Skeletal muscle satellite cell (primary cell): ENCODE results near the gene SH3D19.
A peak's percentile ranks its signal among the peaks of the same experiment; 100 is the strongest.

Source experiments
- H3K27me3 ChIP-seq: 2 replicates; pipeline ENCODE4 v1.7.0; 2013; ENCODE audit warnings: low read length; ENCODE audit not compliant: control insufficient read depth, insufficient read depth
- H3K36me3 ChIP-seq: 2 replicates; pipeline ENCODE4 v1.7.0; 2013; ENCODE audit warnings: mild to moderate bottlenecking, control low read depth, low read length; ENCODE audit not compliant: insufficient read depth
- H3K4me1 ChIP-seq: 2 replicates; pipeline ENCODE4 v1.7.0; 2013; ENCODE audit warnings: low read length; ENCODE audit not compliant: control insufficient read depth, insufficient read depth
- H3K4me2 ChIP-seq: 2 replicates; pipeline ENCODE4 v1.7.0; 2013; ENCODE audit warnings: mild to moderate bottlenecking, low read length
- H3K4me3 ChIP-seq: 2 replicates; pipeline ENCODE4 v1.7.0; 2013; ENCODE audit warnings: low read length
- H3K9ac ChIP-seq: 2 replicates; pipeline ENCODE4 v1.7.0; 2013; ENCODE audit warnings: mild to moderate bottlenecking, low read depth, low read length, moderate library complexity
- H3K9me3 ChIP-seq: replicated peaks from 2 replicates; pipeline ENCODE4 v1.7.0; 2013; ENCODE audit warnings: mild to moderate bottlenecking, control low read depth, low read length

Gene SH3D19

GRCh38 chr4:151204925-151205524 lies 120.4 kb downstream of the SH3D19 start:
- no peaks in the 10 kb centered on the region for H3K9me3 ChIP-seq
- H3K4me2 ChIP-seq = no peak overlapping the region
- H3K9ac ChIP-seq = no peak overlapping the region
- H3K36me3 ChIP-seq = peaks cover 12% of the 10 kb centered on the region
- no peak overlapping the region for H3K4me3 ChIP-seq
- no peaks in the 10 kb centered on the region for H3K27me3 ChIP-seq
- H3K4me1 ChIP-seq = peaks cover 9% of the 10 kb centered on the region

DNA sequence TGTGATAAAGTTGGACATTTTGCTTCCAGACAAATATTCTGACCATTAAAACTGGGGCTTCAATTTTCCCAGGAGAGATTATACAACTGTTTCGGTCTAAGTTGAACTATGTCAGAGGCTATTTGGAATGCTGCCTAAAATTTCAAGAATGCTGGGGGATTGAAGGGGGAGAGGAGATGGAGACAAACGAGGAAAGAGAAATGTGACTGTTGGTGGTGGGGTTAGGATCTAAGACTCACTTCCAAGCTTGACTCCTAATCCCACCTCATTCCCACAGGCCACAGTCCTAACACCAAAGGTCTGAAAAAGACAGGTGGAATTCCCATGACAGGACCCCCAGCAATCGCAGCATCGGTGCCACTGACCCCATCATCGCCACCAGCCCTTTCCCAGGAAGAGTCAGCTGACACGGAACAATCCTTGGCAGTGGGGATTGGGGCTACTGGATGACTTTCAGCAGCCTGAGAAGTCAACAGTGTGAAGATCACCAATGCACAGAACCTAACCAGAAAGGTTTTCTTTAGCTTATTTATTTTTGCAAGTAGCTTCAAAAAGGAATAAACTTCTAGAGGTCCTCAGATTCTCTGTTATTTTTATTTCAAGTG lies 122.5 kb downstream of the SH3D19 start:
- H3K9me3 ChIP-seq = no peaks in the 10 kb centered on the region
- peak overlapping the region; percentile 46 for H3K4me2 ChIP-seq
- peaks cover 15% of the 10 kb centered on the region for H3K4me1 ChIP-seq
- no peak overlapping the region for H3K9ac ChIP-seq
- peaks cover 12% of the 10 kb centered on the region for H3K36me3 ChIP-seq
- H3K27me3 ChIP-seq = no peaks in the 10 kb centered on the region
- no peak overlapping the region for H3K4me3 ChIP-seq

DNA sequence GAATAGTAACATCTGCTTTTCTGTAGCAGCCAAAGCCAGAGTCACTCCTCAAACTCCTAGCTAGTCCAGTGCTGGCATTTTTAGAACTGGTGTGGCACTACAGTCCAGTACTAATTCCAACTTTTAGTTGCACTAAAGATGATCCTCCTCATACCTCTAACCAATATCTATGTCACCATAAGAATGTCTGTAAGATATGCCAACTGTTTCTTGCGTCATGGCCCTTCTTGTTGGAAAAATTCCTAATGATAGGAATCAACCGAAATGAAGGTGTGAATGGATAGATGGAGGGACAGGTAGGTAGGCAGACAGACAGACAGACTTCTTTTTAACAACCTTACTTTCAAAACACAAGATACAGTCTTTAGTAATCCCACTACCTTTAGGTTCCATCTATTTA lies 123.0 kb downstream of the SH3D19 start:
- Histone ChIP-seq H3K9me3 (no peaks in the 10 kb centered on the region), H3K4me3 (no peak overlapping the region)

DNA sequence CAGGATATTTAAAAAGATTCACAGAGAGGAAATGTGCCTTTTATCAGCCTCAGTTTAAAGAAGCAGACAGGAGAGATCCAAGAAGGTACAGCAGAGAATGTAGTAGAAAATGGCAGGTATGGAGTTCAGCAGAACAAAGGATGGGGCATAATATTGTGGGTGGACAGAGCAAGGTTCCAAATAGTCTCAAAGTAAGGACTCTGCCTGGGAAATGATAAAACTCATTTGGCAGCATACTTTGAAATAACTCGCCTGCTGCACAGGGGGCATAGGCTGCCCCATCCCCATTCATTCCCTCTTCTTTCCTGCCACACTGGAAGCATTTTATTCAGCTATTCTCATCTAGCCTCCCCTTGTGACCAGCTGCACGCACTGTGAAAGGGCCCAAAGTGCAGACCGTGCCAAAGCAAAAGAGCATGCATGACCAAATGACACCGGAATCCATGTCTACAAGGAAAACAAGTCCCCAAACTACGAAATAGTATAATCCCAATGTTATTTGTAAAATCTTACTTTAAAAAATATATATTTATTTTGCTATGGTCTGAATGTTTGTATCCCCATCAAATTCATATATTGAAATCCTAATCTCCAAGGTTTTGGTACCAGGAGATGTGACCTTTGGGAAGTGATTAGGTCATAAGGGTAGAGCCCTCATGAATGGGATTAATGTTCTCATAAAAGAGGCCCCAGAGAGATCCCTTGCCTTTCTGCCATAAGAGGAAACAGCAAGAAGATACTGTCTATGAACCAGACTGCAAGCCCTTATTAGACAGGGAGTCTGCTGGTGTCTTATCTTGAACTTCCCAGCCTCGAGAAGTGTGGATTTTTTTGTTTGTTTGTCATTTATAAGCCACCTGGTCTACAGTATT lies 125.8 kb downstream of the SH3D19 start:
- Histone ChIP-seq H3K9ac (no peak overlapping the region), H3K4me2 (no peak overlapping the region), H3K36me3 (no peaks in the 10 kb centered on the region), H3K9me3 (no peaks in the 10 kb centered on the region), H3K4me3 (no peak overlapping the region), H3K27me3 (no peaks in the 10 kb centered on the region), H3K4me1 (peaks cover 44% of the 10 kb centered on the region)

More for the DNA sequence above, 123.0 kb downstream of the SH3D19 start:
- Histone ChIP-seq H3K9ac (no peak overlapping the region), H3K36me3 (peaks cover 7% of the 10 kb centered on the region), H3K4me2 (no peak overlapping the region), H3K27me3 (no peaks in the 10 kb centered on the region), H3K4me1 (peaks cover 21% of the 10 kb centered on the region)

- no peaks in the 10 kb centered on the region for H3K9me3 ChIP-seq
- no peak overlapping the region for H3K4me3 ChIP-seq
- H3K4me2 ChIP-seq = no peak overlapping the region
- peaks cover 44% of the 10 kb centered on the region for H3K4me1 ChIP-seq
- no peaks in the 10 kb centered on the region for H3K27me3 ChIP-seq
- no peak overlapping the region for H3K9ac ChIP-seq
- no peaks in the 10 kb centered on the region for H3K36me3 ChIP-seq
Measured at GRCh38 chr4:151198748-151199147, 126.7 kb downstream of the SH3D19 start.

DNA sequence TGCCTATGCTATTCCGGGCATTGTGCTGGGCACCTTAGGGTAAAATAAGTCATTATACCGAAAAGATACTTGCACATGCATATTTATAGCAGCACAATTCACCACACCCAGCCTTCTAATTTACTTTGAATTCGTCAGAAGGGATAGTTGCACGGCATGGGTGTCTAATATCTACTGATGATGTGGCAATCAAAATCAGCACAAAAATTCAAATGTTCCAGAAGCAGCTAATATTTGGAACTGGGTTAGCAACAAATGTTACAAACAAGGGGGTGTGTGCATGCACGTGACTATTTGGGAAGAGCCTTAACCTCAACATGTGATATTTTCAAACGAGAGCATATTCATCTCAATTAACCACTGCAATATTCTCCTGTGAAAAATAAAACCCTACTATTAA lies 128.2 kb downstream of the SH3D19 start:
- H3K4me3 ChIP-seq = peak overlapping the region; percentile 30
- H3K27me3 ChIP-seq = no peaks in the 10 kb centered on the region
- peak overlapping the region; percentile 75 for H3K9ac ChIP-seq
- H3K36me3 ChIP-seq = no peaks in the 10 kb centered on the region
- H3K4me1 ChIP-seq = peaks cover 35% of the 10 kb centered on the region
- H3K9me3 ChIP-seq = no peaks in the 10 kb centered on the region
- peak overlapping the region; percentile 49 for H3K4me2 ChIP-seq

GRCh38 chr4:151195801-151196200 lies 129.6 kb downstream of the SH3D19 start:
- H3K4me2 ChIP-seq = peak overlapping the region; percentile 49
- H3K4me3 ChIP-seq = peak overlapping the region; percentile 4
- H3K9me3 ChIP-seq = no peaks in the 10 kb centered on the region
- H3K36me3 ChIP-seq = no peaks in the 10 kb centered on the region
- H3K27me3 ChIP-seq = no peaks in the 10 kb centered on the region
- H3K9ac ChIP-seq = peak overlapping the region; percentile 75
- H3K4me1 ChIP-seq = peaks cover 35% of the 10 kb centered on the region

DNA sequence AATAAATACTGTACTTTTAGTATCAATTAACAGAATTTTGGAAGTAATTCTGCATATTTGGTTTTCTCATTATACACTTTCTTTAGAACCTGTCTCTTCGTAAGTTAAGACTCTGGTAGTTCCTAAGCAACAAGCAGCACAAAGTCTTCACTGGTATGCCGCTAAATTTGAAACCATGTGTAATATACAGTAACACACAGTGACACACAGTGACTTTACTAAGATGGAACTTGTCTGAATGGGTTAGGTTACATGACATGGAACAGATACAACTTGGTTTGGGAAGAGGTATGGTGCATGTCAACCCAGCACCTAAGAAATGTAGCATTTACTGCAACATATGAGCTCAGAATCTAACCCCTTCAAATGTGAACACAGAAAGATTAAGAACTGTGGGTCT lies 132.0 kb downstream of the SH3D19 start:
- Histone ChIP-seq H3K9ac (no peak overlapping the region), H3K9me3 (no peaks in the 10 kb centered on the region), H3K36me3 (no peaks in the 10 kb centered on the region), H3K4me1 (peaks cover 29% of the 10 kb centered on the region), H3K4me2 (no peak overlapping the region), H3K27me3 (no peaks in the 10 kb centered on the region), H3K4me3 (no peak overlapping the region)

DNA sequence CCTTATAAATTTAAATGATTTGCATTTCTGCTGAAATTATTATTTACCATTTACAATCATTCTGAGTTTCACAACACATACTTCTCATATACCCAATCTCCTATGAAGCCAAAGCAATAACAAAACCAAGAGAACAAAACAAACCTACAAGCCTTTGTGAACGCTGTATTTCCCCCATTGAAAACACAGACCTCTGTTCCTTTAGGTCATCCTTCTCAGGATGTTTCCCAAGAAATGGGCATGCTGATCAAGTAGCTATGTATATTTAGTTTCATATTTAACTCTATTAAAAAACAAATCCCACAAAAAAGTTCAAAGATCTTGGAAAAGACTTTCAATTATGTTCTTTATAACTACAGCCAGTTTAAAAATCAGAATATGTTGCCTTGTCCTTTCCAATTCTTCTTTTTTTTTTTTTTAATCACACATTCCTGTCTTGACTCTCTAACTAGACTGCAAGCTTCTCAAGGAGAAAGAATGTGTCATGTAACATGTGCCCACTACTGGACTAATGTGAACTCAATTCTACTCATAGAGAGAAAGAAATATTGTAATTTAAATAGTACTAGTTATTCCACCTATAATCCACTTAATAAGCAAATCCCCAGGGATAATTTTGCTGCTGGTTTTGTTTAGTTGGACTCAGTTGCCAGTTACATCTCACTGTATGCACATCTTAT lies 132.7 kb downstream of the SH3D19 start:
- no peak overlapping the region for H3K9ac ChIP-seq
- no peaks in the 10 kb centered on the region for H3K27me3 ChIP-seq
- H3K9me3 ChIP-seq = no peaks in the 10 kb centered on the region
- no peak overlapping the region for H3K4me2 ChIP-seq
- H3K36me3 ChIP-seq = no peaks in the 10 kb centered on the region
- H3K4me1 ChIP-seq = peaks cover 27% of the 10 kb centered on the region
- no peak overlapping the region for H3K4me3 ChIP-seq

GRCh38 chr4:151184523-151185458 lies 140.6 kb downstream of the SH3D19 start:
- Histone ChIP-seq H3K27me3 (no peaks in the 10 kb centered on the region), H3K4me3 (no peak overlapping the region), H3K36me3 (no peaks in the 10 kb centered on the region), H3K9me3 (no peaks in the 10 kb centered on the region), H3K4me2 (no peak overlapping the region), H3K4me1 (peaks cover 14% of the 10 kb centered on the region), H3K9ac (no peak overlapping the region)
